Activated CD8-positive, alpha-beta memory T cell treated with anti-CD3 and anti-CD28 coated beads for 36 hours (primary cell): ENCODE data around the gene EIF2B2. TPM values are rescaled to one million over a fixed set of nuclear protein-coding genes. Genes with fewer than 3 reads are reported as not detected.

ENCODE experiments used
- CTCF ChIA-PET: fragments of 350-600 bp; sonication (Branson Sonifier 250); formaldehyde crosslinking; loops from one replicate; lab custom pipeline; 2021; ENCODE audit warnings: antibody characterized with exemption; lab: Charles Lee
- POLR2A ChIA-PET: fragments of 350-600 bp; sonication (Branson Sonifier 250); formaldehyde crosslinking; loops from one replicate; lab custom pipeline; 2021; ENCODE audit warnings: antibody characterized with exemption; lab: Charles Lee
- total RNA-seq, 2 experiments: library from RNA; stranded (reverse); gene quantifications; one replicate each; pipeline ENCODE4 v1.2.3, GENCODE V29; 2021

EIF2B2 gene
- total RNA-seq, 2 experiments from 2014 or later: 62.6 to 64.1 TPM

- CTCF ChIA-PET: no interaction called here
- POLR2A ChIA-PET: no interaction called here
Observed at GRCh38 chr14:74968811-74969210, 33.9 kb upstream of the EIF2B2 start.

- POLR2A ChIA-PET: no interaction called here
- CTCF ChIA-PET: no interaction called here
Observed at GRCh38 chr14:74973003-74973653, 29.6 kb upstream of the EIF2B2 start.

DNA sequence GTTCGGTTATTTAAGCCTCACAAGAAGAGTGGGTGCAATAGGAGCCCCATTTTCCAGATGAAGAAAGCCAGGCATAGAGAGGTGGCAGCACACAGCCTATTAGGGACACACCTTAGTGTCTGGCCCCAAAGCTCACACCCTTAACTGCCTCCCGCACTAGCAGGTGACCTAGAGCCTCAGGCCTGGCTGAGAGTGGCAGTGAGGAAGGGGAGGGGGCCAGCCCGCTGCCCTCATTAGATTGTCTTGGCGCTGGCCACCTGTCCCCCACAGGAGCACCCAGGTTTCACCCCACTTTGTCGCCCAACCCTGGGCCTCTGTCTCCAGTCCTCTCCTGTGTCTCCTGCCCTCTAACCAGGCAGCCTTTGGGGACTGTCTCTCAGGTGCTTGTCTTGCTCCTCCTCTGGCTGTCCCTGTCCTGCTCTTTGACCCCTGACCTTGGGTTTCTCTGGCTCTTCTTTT, 28.8 kb upstream of the EIF2B2 start:
- ChIA-PET POLR2A (no interaction called here), CTCF (no interaction called here)

GRCh38 chr14:74974364-74975058, 28.2 kb upstream of the EIF2B2 start:
- ChIA-PET POLR2A (no interaction called here), CTCF (interaction anchor here (1.3 kb wide), 1 partner anchor 114 kb away, joined by 3 read pairs; no protein-coding TSS in a partner anchor)

GRCh38 chr14:74975059-74975810, 27.5 kb upstream of the EIF2B2 start:
- CTCF ChIA-PET: interaction anchor here (0.6 to 1.3 kb wide), 2 partner anchors 114 to 358 kb away, joined by 3 to 4 read pairs; no protein-coding TSS in a partner anchor
- POLR2A ChIA-PET: no interaction called here

DNA sequence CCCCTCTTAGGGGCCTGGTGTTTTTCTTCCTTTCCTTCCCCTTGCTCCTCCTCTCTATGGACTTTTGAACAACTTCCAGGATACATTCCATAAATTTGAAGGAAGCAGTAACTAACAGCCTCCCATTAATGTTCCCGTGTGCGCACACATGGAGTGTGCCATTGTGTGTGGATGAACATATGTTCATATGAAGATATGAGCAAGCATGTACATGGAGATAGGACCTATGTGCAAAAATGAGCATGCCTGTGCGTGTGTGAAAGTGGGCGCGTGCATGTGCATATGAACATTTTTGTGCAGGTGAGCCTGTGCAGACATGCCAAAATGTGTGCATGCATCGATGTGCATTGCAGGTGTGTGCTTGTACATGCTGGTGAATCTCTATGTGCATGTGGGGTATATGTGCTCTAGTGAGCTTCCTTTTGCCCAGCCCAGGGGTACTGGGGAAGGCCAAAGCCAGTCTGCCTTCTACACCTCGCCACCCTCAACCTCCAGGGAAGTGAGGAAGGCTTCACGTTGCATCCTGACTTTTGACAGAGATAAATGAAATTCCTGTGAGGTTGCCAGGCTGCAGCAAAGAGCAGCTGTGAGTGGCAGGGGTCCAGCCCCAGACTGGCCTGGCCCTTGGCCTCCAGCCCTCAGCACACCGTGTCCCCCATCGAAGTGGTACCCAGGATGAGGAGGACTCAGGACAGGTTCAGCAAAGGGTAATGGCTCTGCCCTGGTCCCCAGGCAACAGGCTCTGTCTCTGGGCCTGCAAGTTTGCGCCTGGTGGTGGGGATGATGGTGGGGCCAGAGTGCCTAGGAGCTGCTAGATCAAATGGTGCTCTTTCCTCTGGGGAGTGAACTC, 26.2 kb upstream of the EIF2B2 start:
- ChIA-PET CTCF (interaction anchor here (0.6 kb wide), 1 partner anchor 357 kb away, joined by 4 read pairs; no protein-coding TSS in a partner anchor), POLR2A (no interaction called here)

- ChIA-PET POLR2A (no interaction called here), CTCF (no interaction called here)
Observed at GRCh38 chr14:74977164-74977900, 25.4 kb upstream of the EIF2B2 start.

- ChIA-PET CTCF (no interaction called here), POLR2A (no interaction called here)
Observed at GRCh38 chr14:74977901-74978385, 24.8 kb upstream of the EIF2B2 start.

- POLR2A ChIA-PET: no interaction called here
- CTCF ChIA-PET: interaction anchor here (0.7 kb wide), 1 partner anchor 34 kb away, joined by 3 read pairs; no protein-coding TSS in a partner anchor
Observed at GRCh38 chr14:74978416-74978947, 24.2 kb upstream of the EIF2B2 start.

- CTCF ChIA-PET: interaction anchor here (0.7 kb wide), 1 partner anchor 34 kb away, joined by 3 read pairs; no protein-coding TSS in a partner anchor
- POLR2A ChIA-PET: no interaction called here
Observed at GRCh38 chr14:74979029-74979428, 23.7 kb upstream of the EIF2B2 start.

- ChIA-PET CTCF (interaction anchor here (0.7 kb wide), 1 partner anchor 35 kb away, joined by 3 read pairs; no protein-coding TSS in a partner anchor), POLR2A (no interaction called here)
Observed at GRCh38 chr14:74979442-74980397, 23.0 kb upstream of the EIF2B2 start.

DNA sequence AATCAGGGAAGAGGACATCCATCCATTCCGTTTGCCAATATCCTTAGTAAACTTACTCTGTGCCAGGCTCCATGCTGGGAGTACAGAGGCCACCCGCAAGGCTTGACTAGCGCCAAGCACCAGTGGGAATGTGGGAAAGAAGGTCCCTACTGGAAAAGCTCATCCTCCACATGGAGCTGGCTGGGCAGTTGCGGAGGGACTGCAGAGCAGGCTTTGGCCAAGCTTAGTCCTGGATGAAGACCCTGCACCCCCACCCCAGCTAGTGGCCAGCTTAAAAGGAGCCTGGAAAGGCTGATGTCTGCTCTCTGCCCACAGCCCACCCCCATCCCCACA, 22.4 kb upstream of the EIF2B2 start:
- POLR2A ChIA-PET: no interaction called here
- CTCF ChIA-PET: no interaction called here

- POLR2A ChIA-PET: no interaction called here
- CTCF ChIA-PET: interaction anchor here (0.6 to 0.7 kb wide), 3 partner anchors 191 to 672 kb away, joined by 3 to 4 read pairs (median 3); no protein-coding TSS in a partner anchor
Observed at GRCh38 chr14:74980731-74981461, 21.8 kb upstream of the EIF2B2 start.

DNA sequence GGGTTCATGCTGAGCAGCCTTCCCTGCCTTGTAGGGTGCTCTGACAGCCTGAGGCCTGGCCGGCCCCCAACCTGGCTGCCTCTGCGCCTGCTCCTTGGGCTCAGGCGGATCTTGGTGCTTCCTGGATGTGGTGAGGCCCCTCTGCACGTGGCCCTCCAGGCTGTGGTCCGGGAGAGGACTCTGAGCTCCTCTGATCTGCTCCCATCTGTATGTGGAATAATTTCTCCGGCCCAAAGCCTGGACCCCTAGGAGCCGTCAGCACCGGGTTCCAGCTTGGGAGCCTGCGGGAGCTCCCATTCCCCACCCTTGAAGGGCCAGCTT, 21.3 kb upstream of the EIF2B2 start:
- ChIA-PET POLR2A (no interaction called here), CTCF (interaction anchor here (0.6 to 0.7 kb wide), 3 partner anchors 192 to 672 kb away, joined by 3 to 4 read pairs (median 3); no protein-coding TSS in a partner anchor)

DNA sequence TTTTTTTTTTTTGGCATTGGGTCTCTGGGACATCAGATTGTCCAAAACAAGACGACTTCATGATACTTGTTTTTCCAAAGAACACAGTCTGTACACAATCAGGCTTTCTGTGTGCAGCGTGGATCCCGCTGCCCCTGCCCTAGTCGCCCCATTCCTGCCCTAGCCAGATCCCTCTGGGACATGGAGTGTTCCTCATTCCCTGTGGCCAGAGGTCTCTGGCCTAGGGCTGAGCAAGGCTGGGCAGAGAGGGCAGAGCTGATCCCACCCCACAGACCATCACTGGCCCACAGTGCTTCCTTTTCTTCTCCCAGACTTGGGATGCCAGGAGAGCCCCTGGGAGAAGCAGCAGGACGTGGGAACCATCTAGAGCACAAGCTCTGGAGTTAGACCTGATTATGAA, 20.9 kb upstream of the EIF2B2 start:
- ChIA-PET CTCF (interaction anchor here (0.6 to 0.7 kb wide), 3 partner anchors 192 to 673 kb away, joined by 3 to 4 read pairs (median 3); no protein-coding TSS in a partner anchor), POLR2A (no interaction called here)

GRCh38 chr14:74982661-74983060, 20.1 kb upstream of the EIF2B2 start:
- POLR2A ChIA-PET: no interaction called here
- CTCF ChIA-PET: no interaction called here
